ENCODE measurements around the gene ZNF761.
"Not testable (repeated sequence)": the region's sequence is repeated elsewhere in the genome, so short reads cannot be mapped to it uniquely, and the experiment has no call there.

The ZNF761 gene

GRCh38 chr19:53424968-53425597, 6.7 kb upstream of the ZNF761 start:
- TF ChIP-seq CTCF (IDR thresholded peaks at IDR 0.05; ENCODE audit: insufficient read depth, low read depth, low read length, missing control alignments), result peak; percentile 60
- H3K4me3 ChIP-seq (ENCODE audit: low read depth, low read length), result no peak overlapping the region
- peak; percentile 59 for DNase-seq (ENCODE audit: low read depth)

GRCh38 chr19:53432088-53432661, 391 bp downstream of the ZNF761 start:
- H3K4me3 ChIP-seq (ENCODE audit: low read depth, low read length), result peak overlapping the region; percentile 87
- no peak for TF ChIP-seq CTCF (IDR thresholded peaks at IDR 0.05; ENCODE audit: insufficient read depth, low read depth, low read length, missing control alignments)
- peak; percentile 13 for DNase-seq (ENCODE audit: low read depth)

GRCh38 chr19:53443809-53444208, 12.0 kb downstream of the ZNF761 start:
- DNase-seq (ENCODE audit: low read depth); H3K4me3 ChIP-seq (ENCODE audit: low read depth, low read length): not testable (repeated sequence)

GRCh38 chr19:53447196-53447595, 15.4 kb downstream of the ZNF761 start:
- H3K4me3 ChIP-seq (ENCODE audit: low read depth, low read length); DNase-seq (ENCODE audit: low read depth): not testable (repeated sequence)

- H3K4me3 ChIP-seq (ENCODE audit: low read depth, low read length), result no peak overlapping the region
- TF ChIP-seq CTCF (IDR thresholded peaks at IDR 0.05; ENCODE audit: insufficient read depth, low read depth, low read length, missing control alignments), result no peak
- no peak for DNase-seq (ENCODE audit: low read depth)
Measured at GRCh38 chr19:53455828-53456227, 24.0 kb downstream of the ZNF761 start.

GRCh38 chr19:53460131-53460721, 28.4 kb downstream of the ZNF761 start:
- not testable (repeated sequence) for DNase-seq (ENCODE audit: low read depth); H3K4me3 ChIP-seq (ENCODE audit: low read depth, low read length)

- no peak for DNase-seq (ENCODE audit: low read depth)
- TF ChIP-seq CTCF (IDR thresholded peaks at IDR 0.05; ENCODE audit: insufficient read depth, low read depth, low read length, missing control alignments), result no peak
- H3K4me3 ChIP-seq (ENCODE audit: low read depth, low read length), result no peak overlapping the region
Measured at GRCh38 chr19:53461866-53462265, 30.1 kb downstream of the ZNF761 start.

GRCh38 chr19:53462861-53463260, 31.1 kb downstream of the ZNF761 start:
- H3K4me3 ChIP-seq (ENCODE audit: low read depth, low read length), result no peak overlapping the region
- no peak for DNase-seq (ENCODE audit: low read depth)
- no peak for TF ChIP-seq CTCF (IDR thresholded peaks at IDR 0.05; ENCODE audit: insufficient read depth, low read depth, low read length, missing control alignments)

Data from GM12865 (cell line).